IPS-18a (cell line): ENCODE measurements around the gene RNASEH2A.
A peak's percentile ranks its signal among the peaks of the same experiment; 100 is the strongest.
"Not testable (repeated sequence)": the region's sequence is repeated elsewhere in the genome, so short reads cannot be mapped to it uniquely, and the experiment has no call there.

Source experiments
- H3K27ac ChIP-seq: one replicate; pipeline ENCODE4 v1.5.1; 2013; ENCODE audit warnings: low read length
- H3K27me3 ChIP-seq: one replicate; pipeline ENCODE4 v1.6.1; 2013; ENCODE audit warnings: mild to moderate bottlenecking, low read length; ENCODE audit not compliant: control insufficient read depth, insufficient read depth
- H3K36me3 ChIP-seq: one replicate; pipeline ENCODE4 v1.6.1; 2013; ENCODE audit warnings: low read depth, low read length; ENCODE audit not compliant: control insufficient read depth
- H3K4me1 ChIP-seq: one replicate; pipeline ENCODE4 v1.6.1; 2013; ENCODE audit warnings: low read depth, low read length; ENCODE audit not compliant: control insufficient read depth
- H3K4me3 ChIP-seq: one replicate; pipeline ENCODE4 v1.5.1; 2013; ENCODE audit warnings: low read length
- H3K9ac ChIP-seq: one replicate; pipeline ENCODE4 v1.6.1; 2013; ENCODE audit warnings: mild to moderate bottlenecking, low read length, moderate library complexity
- H3K9me3 ChIP-seq: one replicate; pipeline ENCODE4 v1.6.1; 2013; ENCODE audit warnings: low read depth, low read length; ENCODE audit not compliant: control insufficient read depth

Gene RNASEH2A

DNA sequence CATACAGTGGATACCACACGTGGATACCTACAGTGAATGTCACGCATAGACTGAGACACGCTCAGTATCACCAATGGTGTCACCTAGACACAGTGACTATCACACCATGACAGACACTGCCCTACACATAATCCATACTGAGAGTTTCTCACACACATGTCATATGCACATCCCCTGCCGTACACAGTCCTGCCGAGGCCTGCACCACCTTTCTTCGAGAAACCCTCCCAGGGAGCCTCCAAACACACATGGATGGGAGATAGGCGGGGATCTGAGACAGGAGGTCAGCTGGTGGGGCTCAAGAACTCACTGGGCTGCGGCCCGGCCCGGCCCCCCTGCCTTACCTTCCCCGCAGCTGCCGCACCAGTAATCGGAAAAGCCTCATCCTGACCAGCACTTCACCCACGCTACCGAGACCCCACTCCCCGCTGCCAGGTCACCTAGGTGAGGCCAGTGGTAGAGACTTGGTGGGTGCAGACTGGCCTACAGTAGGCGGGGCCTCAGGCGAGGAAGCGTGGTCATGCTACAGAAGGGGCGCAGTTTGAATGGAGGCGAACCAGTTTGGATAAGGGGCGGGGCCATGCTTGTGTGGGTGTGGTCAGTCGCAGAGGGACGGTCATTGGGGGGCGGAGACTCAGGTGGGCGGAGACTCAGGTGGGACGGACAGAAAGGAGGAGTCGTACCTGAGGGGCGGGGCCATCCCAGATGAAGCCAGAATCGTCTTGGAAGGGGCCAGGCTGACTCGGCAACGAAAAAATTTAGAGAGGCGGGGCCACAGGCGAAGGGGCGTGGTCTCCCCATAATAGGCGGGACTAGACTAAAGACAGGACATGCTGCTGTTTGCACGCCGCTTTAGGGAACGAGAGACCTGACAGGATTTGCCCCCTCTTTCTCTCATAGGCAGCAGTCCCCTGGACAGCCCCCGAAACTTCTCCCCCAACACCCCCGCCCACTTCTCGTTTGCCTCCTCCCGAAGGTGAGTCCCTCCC is 34.0 kb downstream of the RNASEH2A start:
- Histone ChIP-seq H3K27me3 (peaks cover 26% of the 10 kb centered on the region), H3K9me3 (no peaks in the 10 kb centered on the region), H3K4me1 (peaks cover 12% of the 10 kb centered on the region), H3K4me3 (peak overlapping the region; percentile 59), H3K9ac (peak overlapping the region; percentile 40), H3K36me3 (no peaks in the 10 kb centered on the region), H3K27ac (peak overlapping the region; percentile 61)

- no peaks in the 10 kb centered on the region for H3K36me3 ChIP-seq
- peak overlapping the region; percentile 61 for H3K27ac ChIP-seq
- H3K9me3 ChIP-seq, result no peaks in the 10 kb centered on the region
- H3K4me3 ChIP-seq, result peak overlapping the region; percentile 59
- H3K4me1 ChIP-seq, result peaks cover 12% of the 10 kb centered on the region
- peak overlapping the region; percentile 40 for H3K9ac ChIP-seq
- H3K27me3 ChIP-seq, result peaks cover 19% of the 10 kb centered on the region
These were observed 34.7 kb downstream of the RNASEH2A start for GRCh38 chr19:12841094-12841493.

- Histone ChIP-seq H3K27me3 (peaks cover 16% of the 10 kb centered on the region), H3K4me1 (peaks cover 12% of the 10 kb centered on the region), H3K36me3 (no peaks in the 10 kb centered on the region), H3K4me3 (no peak overlapping the region), H3K9ac (no peak overlapping the region), H3K27ac (no peak overlapping the region), H3K9me3 (no peaks in the 10 kb centered on the region)
These were observed 36.1 kb downstream of the RNASEH2A start for GRCh38 chr19:12842511-12842910.

DNA sequence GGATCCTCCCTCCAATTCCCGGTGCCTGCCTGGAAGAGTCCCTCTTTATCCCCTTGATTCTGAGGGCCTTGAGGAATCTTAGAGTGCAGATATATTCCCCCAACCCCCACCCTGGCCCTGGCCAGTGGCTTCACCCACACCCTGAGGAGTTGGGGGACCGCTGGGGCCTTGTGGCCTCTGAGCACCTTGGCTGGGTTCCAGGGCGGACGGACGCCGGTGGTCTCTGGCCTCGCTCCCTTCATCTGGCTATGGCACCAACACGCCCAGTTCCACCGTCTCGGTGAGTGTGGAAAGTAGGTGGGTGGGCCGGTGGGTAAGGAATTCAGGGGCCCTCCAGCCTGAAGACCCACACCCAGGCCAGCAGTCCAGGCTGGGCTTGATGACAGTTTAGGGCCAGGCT is 36.9 kb downstream of the RNASEH2A start:
- Histone ChIP-seq H3K27me3 (peaks cover 20% of the 10 kb centered on the region), H3K4me1 (peaks cover 12% of the 10 kb centered on the region), H3K9me3 (no peaks in the 10 kb centered on the region), H3K27ac (no peak overlapping the region), H3K4me3 (no peak overlapping the region), H3K9ac (no peak overlapping the region), H3K36me3 (no peaks in the 10 kb centered on the region)

GRCh38 chr19:12843999-12844732 is 37.8 kb downstream of the RNASEH2A start:
- peaks cover 16% of the 10 kb centered on the region for H3K27me3 ChIP-seq
- no peak overlapping the region for H3K27ac ChIP-seq
- no peaks in the 10 kb centered on the region for H3K36me3 ChIP-seq
- no peaks in the 10 kb centered on the region for H3K9me3 ChIP-seq
- peaks cover 9% of the 10 kb centered on the region for H3K4me1 ChIP-seq
- no peak overlapping the region for H3K4me3 ChIP-seq
- H3K9ac ChIP-seq, result no peak overlapping the region

- H3K27ac ChIP-seq, H3K4me3 ChIP-seq, H3K4me1 ChIP-seq, H3K36me3 ChIP-seq, H3K9me3 ChIP-seq, H3K9ac ChIP-seq: not testable (repeated sequence)
- peaks cover 11% of the 10 kb centered on the region for H3K27me3 ChIP-seq
These were observed 40.2 kb downstream of the RNASEH2A start for GRCh38 chr19:12846613-12847012.

DNA sequence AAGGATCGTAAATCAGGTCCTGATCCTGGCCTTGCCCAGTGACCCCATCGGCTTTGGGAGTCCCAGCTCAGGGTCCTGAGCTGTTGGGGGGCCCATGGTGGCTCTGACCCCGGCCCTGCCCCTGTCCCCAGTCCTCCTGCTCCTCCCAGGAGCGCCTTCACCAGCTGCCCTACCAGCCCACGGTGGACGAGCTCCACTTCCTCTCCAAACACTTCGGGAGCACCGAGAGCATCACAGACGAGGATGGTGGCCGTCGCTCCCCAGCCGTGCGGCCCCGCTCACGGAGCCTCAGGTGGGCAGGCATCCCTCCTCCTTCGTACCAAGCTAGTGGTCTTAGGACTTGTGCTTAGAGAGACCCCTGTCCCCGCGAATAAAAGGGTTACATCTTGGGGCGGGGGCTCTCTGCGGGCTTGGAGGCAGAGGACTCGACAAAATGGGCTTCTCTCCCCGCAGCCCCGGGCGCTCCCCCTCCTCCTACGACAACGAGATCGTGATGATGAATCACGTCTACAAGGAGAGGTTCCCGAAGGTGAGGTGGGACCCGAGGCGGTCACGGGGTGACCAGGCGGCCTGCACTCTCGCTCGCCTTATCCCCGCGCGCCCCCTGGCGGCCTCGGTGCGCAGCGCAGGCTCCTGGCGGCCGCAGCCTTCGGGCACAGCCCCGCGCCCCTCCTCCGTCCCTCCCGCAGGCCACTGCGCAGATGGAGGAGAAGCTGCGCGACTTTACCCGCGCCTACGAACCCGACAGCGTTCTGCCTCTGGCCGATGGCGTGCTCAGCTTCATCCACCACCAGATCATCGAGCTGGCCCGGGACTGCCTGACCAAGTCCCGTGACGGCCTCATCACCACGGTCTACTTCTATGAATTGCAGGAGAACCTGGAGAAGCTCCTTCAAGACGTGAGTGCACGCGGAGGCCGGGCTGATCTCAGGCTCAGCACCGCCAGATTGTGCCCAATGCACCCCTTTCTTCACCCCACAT is 41.1 kb downstream of the RNASEH2A start:
- no peaks in the 10 kb centered on the region for H3K36me3 ChIP-seq
- H3K9me3 ChIP-seq, result no peaks in the 10 kb centered on the region
- no peaks in the 10 kb centered on the region for H3K4me1 ChIP-seq
- peaks cover 11% of the 10 kb centered on the region for H3K27me3 ChIP-seq
- H3K9ac ChIP-seq, result no peak overlapping the region
- H3K27ac ChIP-seq, result no peak overlapping the region
- H3K4me3 ChIP-seq, result peak overlapping the region; percentile 33

- Histone ChIP-seq H3K4me3 (no peak overlapping the region), H3K4me1 (no peaks in the 10 kb centered on the region), H3K27ac (no peak overlapping the region), H3K9me3 (no peaks in the 10 kb centered on the region), H3K9ac (no peak overlapping the region), H3K27me3 (no peaks in the 10 kb centered on the region), H3K36me3 (no peaks in the 10 kb centered on the region)
These were observed 50.3 kb downstream of the RNASEH2A start for GRCh38 chr19:12856653-12857052.

GRCh38 chr19:12858041-12858928 is 51.9 kb downstream of the RNASEH2A start:
- H3K9me3 ChIP-seq, result no peaks in the 10 kb centered on the region
- H3K36me3 ChIP-seq, result no peaks in the 10 kb centered on the region
- no peaks in the 10 kb centered on the region for H3K27me3 ChIP-seq
- no peak overlapping the region for H3K4me3 ChIP-seq
- no peak overlapping the region for H3K27ac ChIP-seq
- no peak overlapping the region for H3K9ac ChIP-seq
- no peaks in the 10 kb centered on the region for H3K4me1 ChIP-seq

DNA sequence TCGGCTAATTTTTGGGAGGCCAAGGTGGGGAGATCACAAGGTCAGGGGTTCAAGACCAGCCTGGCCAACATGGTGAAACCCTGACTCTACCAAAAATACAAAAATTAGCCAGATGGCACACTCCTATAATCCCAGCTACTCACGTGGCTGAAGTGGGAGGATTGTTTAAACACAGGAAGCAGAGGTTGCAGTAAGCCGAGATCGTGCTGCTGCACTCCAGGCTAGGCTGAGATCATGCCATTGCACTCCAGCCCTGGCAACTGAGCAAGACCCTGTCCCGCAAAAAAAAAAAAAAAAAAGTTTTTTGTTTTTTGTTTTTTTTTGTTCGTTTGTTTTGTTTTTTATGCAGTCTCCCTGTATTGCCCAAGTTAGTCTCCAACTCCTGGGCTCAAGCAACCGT is 53.2 kb downstream of the RNASEH2A start:
- Histone ChIP-seq H3K36me3 (no peaks in the 10 kb centered on the region), H3K27me3 (no peaks in the 10 kb centered on the region), H3K9ac (no peak overlapping the region), H3K4me3 (no peak overlapping the region), H3K9me3 (no peaks in the 10 kb centered on the region), H3K27ac (no peak overlapping the region), H3K4me1 (no peaks in the 10 kb centered on the region)
